Motor neuron (in vitro differentiated cells): Measurements from ENCODE around the gene ZNF579. TPM values are rescaled to one million over a fixed set of nuclear protein-coding genes. Genes with fewer than 3 reads are reported as not detected.
A peak's percentile ranks its signal among the peaks of the same experiment; 100 is the strongest.

Experiments
- ATAC-seq, 8 experiments: fragments of 200-7000 bp; cut with Tn5 transposase; replicated peaks in 6 of 8; 2 replicates each; pipeline ENCODE4 v1.8.0; 2021; ENCODE audit warnings: mild to moderate bottlenecking in 8 of 8, moderate library complexity in 8 of 8
- H3K27ac ChIP-seq, 2 donors: fragments of 250-450 bp; sonication (Bioruptor Pico); 2 replicates each; pipeline ENCODE4 v1.9.0; 2021; ENCODE audit warnings: antibody characterized with exemption in 2 of 2, mild to moderate bottlenecking in 2 of 2, moderate library complexity in 1 of 2
- H3K4me1 ChIP-seq, 2 donors: fragments of 250-450 bp; sonication (Bioruptor Pico); replicated peaks in 1 of 2; 2 replicates each; pipeline ENCODE4 v1.6.1; 2021; ENCODE audit warnings: antibody characterized with exemption in 2 of 2, mild to moderate bottlenecking in 2 of 2, moderate library complexity in 1 of 2
- H3K4me3 ChIP-seq, 5 donors: fragments of 250-450 bp; sonication (Bioruptor Pico); 2 replicates each; pipeline ENCODE4 v1.9.0; 2021; ENCODE audit warnings: antibody characterized with exemption in 5 of 5, mild to moderate bottlenecking in 5 of 5, moderate library complexity in 4 of 5
- WGBS, 10 experiments: fragments of 450-650 bp; shearing (Covaris generic); methylation state at CpG; one replicate each; pipeline ENCODE4 v1.0.0; 2022; 5-methylcytosine and 5-hydroxymethylcytosine counted together
- in situ Hi-C, 9 experiments: fragments of 400-800 bp; cut with MboI; loops; one replicate each; pipeline ENCODE4 v1.15.0; 2021; ENCODE audit warnings: low sequenced_read_pairs in 9 of 9, low pct_unique_long_range_greater_than_20kb in 2 of 9; ENCODE audit not compliant: unreplicated experiment in 9 of 9
- total RNA-seq, 8 experiments: library from RNA; unstranded; fragments of 300-600 nt; gene quantifications; 2 replicates each; pipeline versions ENCODE4 v1.2.3 to v1.2.4, GENCODE V29; 2022

Gene ZNF579
- 1 to 10 TPM; 3.4 to 9.4 (median 5.0) TPM for total RNA-seq

GRCh38 chr19:55580628-55581144 is at the start of gene ZNF579:
ZNF579 (minus strand) TSS chr19:55580848; CDS start chr19:55579639, 1,209 bp downstream.
- in situ Hi-C loops = no loop called here
- peaks cover 10 to 13% of the 10 kb centered on the region in 2 donors for H3K4me1 ChIP-seq
- peak; percentile 70 to 84 (median 76) for ATAC-seq
- peak within 1 kb of the TSS; percentile 94 for H3K27ac ChIP-seq
- H3K4me3 ChIP-seq = peak within 1 kb of the TSS; percentile 75 to 99 (median 97)
- WGBS, 10 experiments = no CpG with 5 or more reads among the region's 24 CpGs

- no peak for ATAC-seq
- H3K27ac ChIP-seq = no peak overlapping the region
These were observed 45.7 kb upstream of the ZNF579 start for GRCh38 chr19:55626350-55626749.

GRCh38 chr19:55625004-55625326 is 44.3 kb upstream of the ZNF579 start:
- ATAC-seq = no peak
- H3K4me3 ChIP-seq = peak overlapping the region; percentile 44 to 67 (median 47)
- in situ Hi-C loops = loop anchor here in 5 of 9 experiments (10.0 to 25.0 kb wide), 2 partner anchors 110 to 488 kb away; partner anchors contain the start of gene TNNT1 (in 3 of the 5)
- H3K4me1 ChIP-seq = peaks cover 0 to 5% of the 10 kb centered on the region in 2 donors
- H3K27ac ChIP-seq = peak overlapping the region; percentile 95 to 96
- 31 to 92% (median 61%) methylated on average over 1 to 11 of the region's 11 CpGs; no CpG with 5 or more reads in 1 of the 10 experiments for WGBS, 10 experiments

More at GRCh38 chr19:55626350-55626749, 45.7 kb upstream of the ZNF579 start:
- Histone ChIP-seq H3K4me3 (no peak overlapping the region), H3K4me1 (peaks cover 0 to 5% of the 10 kb centered on the region in 2 donors)
- WGBS, 10 experiments = 79 to 100% (median 89%) methylated on average over 1 to 10 of the region's 11 CpGs; no CpG with 5 or more reads in 1 of the 10 experiments
- in situ Hi-C loops = loop anchor here in 5 of 9 experiments (10.0 to 25.0 kb wide), 2 partner anchors 112 to 489 kb away; partner anchors contain the start of gene TNNT1 (in 3 of the 5)

- in situ Hi-C loops = loop anchor here in 5 of 9 experiments (10.0 to 25.0 kb wide), 2 partner anchors 110 to 487 kb away; partner anchors contain the start of gene TNNT1 (in 3 of the 5)
These were observed 43.7 kb upstream of the ZNF579 start, which contains the start of gene ZNF784 for GRCh38 chr19:55624109-55625003. ZNF784 (minus strand) TSS chr19:55624566; CDS start chr19:55624561, 5 bp downstream.

GRCh38 chr19:55623561-55623960 is 42.9 kb upstream of the ZNF579 start:
- Histone ChIP-seq H3K4me1 (peaks cover 0 to 5% of the 10 kb centered on the region in 2 donors), H3K4me3 (peak overlapping the region; percentile 44 to 67 (median 47)), H3K27ac (peak overlapping the region; percentile 95 to 96)
- 62 to 100% (median 89%) methylated on average over 2 to 7 of the region's 7 CpGs for WGBS, 10 experiments
- in situ Hi-C loops = loop anchor here in 2 of 9 experiments (10.0 kb wide), 1 partner anchor 109 kb away; no protein-coding TSS in a partner anchor
- no peak for ATAC-seq

More at GRCh38 chr19:55624109-55625003, 43.7 kb upstream of the ZNF579 start, which contains the start of gene ZNF784:
- Histone ChIP-seq H3K27ac (peak within 1 kb of the TSS; percentile 95 to 96), H3K4me1 (peaks cover 0 to 5% of the 10 kb centered on the region in 2 donors), H3K4me3 (peak within 1 kb of the TSS; percentile 44 to 67 (median 47))
- WGBS, 10 experiments = 0 to 8% (median 2%) methylated on average over 1 to 10 of the region's 56 CpGs; no CpG with 5 or more reads in 3 of the 10 experiments
- peak; percentile 84 to 92 (median 88) for ATAC-seq

GRCh38 chr19:55623130-55623529 is 42.5 kb upstream of the ZNF579 start:
- in situ Hi-C loops = loop anchor here in 2 of 9 experiments (10.0 kb wide), 1 partner anchor 108 kb away; no protein-coding TSS in a partner anchor
- Histone ChIP-seq H3K4me1 (peaks cover 0 to 5% of the 10 kb centered on the region in 2 donors), H3K27ac (no peak overlapping the region), H3K4me3 (no peak overlapping the region)
- ATAC-seq = no peak
- WGBS, 10 experiments = 67 to 100% (median 100%) methylated on average over 1 to 5 of the region's 7 CpGs; no CpG with 5 or more reads in 3 of the 10 experiments

- Histone ChIP-seq H3K27ac (no peak overlapping the region), H3K4me3 (no peak overlapping the region), H3K4me1 (peaks cover 0 to 5% of the 10 kb centered on the region in 2 donors)
- no peak for ATAC-seq
- in situ Hi-C loops = loop anchor here in 2 of 9 experiments (10.0 kb wide), 1 partner anchor 108 kb away; no protein-coding TSS in a partner anchor
- WGBS, 10 experiments = 45 to 100% (median 86%) methylated on average over 1 to 18 of the region's 40 CpGs; no CpG with 5 or more reads in 1 of the 10 experiments
These were observed 41.8 kb upstream of the ZNF579 start for GRCh38 chr19:55622242-55622969.

GRCh38 chr19:55621673-55622231 is 41.1 kb upstream of the ZNF579 start:
- no peak overlapping the region for H3K27ac ChIP-seq
- H3K4me3 ChIP-seq = no peak overlapping the region
- peaks cover 0 to 5% of the 10 kb centered on the region in 2 donors for H3K4me1 ChIP-seq
- in situ Hi-C loops = loop anchor here in 2 of 9 experiments (10.0 kb wide), 1 partner anchor 107 kb away; no protein-coding TSS in a partner anchor
- no peak for ATAC-seq
- 75% methylated on average over 8 of the region's 55 CpGs; no CpG with 5 or more reads in 9 of the 10 experiments for WGBS, 10 experiments

GRCh38 chr19:55621205-55621672 is 40.6 kb upstream of the ZNF579 start:
- ATAC-seq = no peak
- WGBS, 10 experiments = no CpG with 5 or more reads among the region's 9 CpGs
- in situ Hi-C loops = loop anchor here in 2 of 9 experiments (10.0 kb wide), 1 partner anchor 106 kb away; no protein-coding TSS in a partner anchor
- H3K4me3 ChIP-seq = no peak overlapping the region
- no peak overlapping the region for H3K27ac ChIP-seq
- peaks cover 0 to 5% of the 10 kb centered on the region in 2 donors for H3K4me1 ChIP-seq

GRCh38 chr19:55620410-55621204 is 40.0 kb upstream of the ZNF579 start:
- Histone ChIP-seq H3K4me1 (peaks cover 0 to 5% of the 10 kb centered on the region in 2 donors), H3K27ac (no peak overlapping the region), H3K4me3 (no peak overlapping the region)
- WGBS, 10 experiments = 75 to 100% (median 95%) methylated on average over 1 to 10 of the region's 12 CpGs; no CpG with 5 or more reads in 3 of the 10 experiments
- in situ Hi-C loops = loop anchor here in 2 of 9 experiments (10.0 kb wide), 1 partner anchor 106 kb away; no protein-coding TSS in a partner anchor
- ATAC-seq = no peak

- H3K27ac ChIP-seq = no peak overlapping the region
- no peak overlapping the region for H3K4me3 ChIP-seq
- WGBS, 10 experiments = 47 to 100% (median 100%) methylated on average over 1 to 3 of the region's 3 CpGs; no CpG with 5 or more reads in 1 of the 10 experiments
- ATAC-seq = no peak
- peaks cover 0 to 5% of the 10 kb centered on the region in 2 donors for H3K4me1 ChIP-seq
- in situ Hi-C loops = no loop called here
These were observed 38.6 kb upstream of the ZNF579 start for GRCh38 chr19:55619286-55619685.
